HEK293T (cell line): ENCODE results near the gene WDR38.
A peak's percentile ranks its signal among the peaks of the same experiment; 100 is the strongest.

Experiments used
- CTCF ChIA-PET: fragments of 350-600 bp; formaldehyde crosslinking; extraction: SDS; loops from one replicate; lab custom pipeline; 2021; ENCODE audit warnings: antibody characterized with exemption, inconsistent platforms; lab: Yijun Ruan, JAX
- POLR2A ChIA-PET: fragments of 350-600 bp; formaldehyde crosslinking; extraction: SDS; loops from one replicate; lab custom pipeline; 2020; ENCODE audit warnings: antibody characterized with exemption, inconsistent platforms; lab: Yijun Ruan, JAX
- DNase-seq: peaks from one replicate; pipeline ENCODE4 v3.0.0; 2012; ENCODE audit warnings: mixed read lengths; ENCODE audit errors: extremely low spot score
- ARNT ChIP-seq: fragments of 450-650 bp; IDR thresholded peaks from 2 replicates; pipeline ENCODE4 v1.6.1; 2017; ENCODE audit warnings: mild to moderate bottlenecking
- CTBP1 ChIP-seq: fragments of 450-650 bp; IDR thresholded peaks from 2 replicates; pipeline ENCODE4 v1.6.1; 2016; ENCODE audit warnings: borderline replicate concordance
- ELF4 ChIP-seq: fragments of 450-650 bp; IDR thresholded peaks from 2 replicates; pipeline ENCODE4 v1.6.1; 2017; ENCODE audit warnings: antibody characterized with exemption
- FOXK2 ChIP-seq: fragments of 450-650 bp; IDR thresholded peaks from 2 replicates; pipeline ENCODE4 v1.6.1; 2016; ENCODE audit warnings: mild to moderate bottlenecking
- FOXM1 ChIP-seq: fragments of 450-650 bp; IDR thresholded peaks from 2 replicates; pipeline ENCODE4 v1.6.1; 2017; ENCODE audit warnings: mild to moderate bottlenecking, borderline replicate concordance
- HDGF ChIP-seq: fragments of 450-650 bp; IDR thresholded peaks from 2 replicates; pipeline ENCODE4 v1.6.1; 2017; ENCODE audit warnings: antibody characterized with exemption, borderline replicate concordance
- L3MBTL2 ChIP-seq: fragments of 450-650 bp; conservative IDR thresholded peaks from 2 replicates; pipeline ENCODE4 v1.6.1; 2016; ENCODE audit warnings: mild to moderate bottlenecking
- LEF1 ChIP-seq: fragments of 450-650 bp; IDR thresholded peaks from 2 replicates; pipeline ENCODE4 v1.6.1; 2017; ENCODE audit warnings: mild to moderate bottlenecking, borderline replicate concordance
- NFRKB ChIP-seq: fragments of 450-650 bp; IDR thresholded peaks from 2 replicates; pipeline ENCODE4 v1.6.1; 2016; ENCODE audit warnings: mild to moderate bottlenecking, moderate library complexity
- PKNOX1 ChIP-seq: fragments of 450-650 bp; IDR thresholded peaks from 2 replicates; pipeline ENCODE4 v1.6.1; 2016
- SUZ12 ChIP-seq: fragments of 450-650 bp; IDR thresholded peaks from 2 replicates; pipeline ENCODE4 v1.6.1; 2016; ENCODE audit warnings: mild to moderate bottlenecking

Gene WDR38

GRCh38 chr9:124855944-124856765, 2.9 kb downstream of the WDR38 start:
- ChIA-PET POLR2A (interaction anchor here (0.7 to 2.9 kb wide), 9 partner anchors 13 to 524 kb away, joined by 3 to 14 read pairs (median 3); partner anchors contain the start of gene NR6A1), CTCF (interaction anchor here (0.6 to 8.0 kb wide), 6 partner anchors 14 to 139 kb away, joined by 3 to 244 read pairs (median 6); partner anchors contain the start of genes NR6A1 and OLFML2A)
- DNase-seq = no peak
- no peak for TF ChIP-seq L3MBTL2
- 0 out of 2 replicates have a peak, but pooled peaks have one; percentile 28 for TF ChIP-seq HDGF

- DNase-seq = no peak
- ChIA-PET CTCF (interaction anchor here (8.0 kb wide), 1 partner anchor 84 kb away, joined by 244 read pairs; the partner anchor contains the start of genes NR6A1 and OLFML2A), POLR2A (interaction anchor here (1.4 to 2.9 kb wide), 5 partner anchors 12 to 87 kb away, joined by 3 to 14 read pairs (median 6); partner anchors contain the start of gene NR6A1)
- TF ChIP-seq HDGF = no peak
Observed at GRCh38 chr9:124857533-124858162, 4.4 kb downstream of the WDR38 start.

- ChIA-PET POLR2A (interaction anchor here (1.1 to 2.9 kb wide), 3 partner anchors 11 to 88 kb away, joined by 3 to 8 read pairs (median 3); partner anchors contain the start of gene NR6A1), CTCF (no interaction called here)
- DNase-seq = no peak
- TF ChIP-seq HDGF = no peak
Observed at GRCh38 chr9:124858330-124859046, 5.2 kb downstream of the WDR38 start.

GRCh38 chr9:124859803-124860581, 6.7 kb downstream of the WDR38 start:
- TF ChIP-seq CTBP1 = no peak
- no peak for TF ChIP-seq PKNOX1
- TF ChIP-seq ELF4 = no peak
- TF ChIP-seq NFRKB = no peak
- TF ChIP-seq FOXK2 = no peak
- TF ChIP-seq SUZ12 = no peak
- no peak for TF ChIP-seq L3MBTL2
- TF ChIP-seq LEF1 = no peak
- TF ChIP-seq ARNT = no peak
- CTCF ChIA-PET = no interaction called here
- POLR2A ChIA-PET = interaction anchor here (0.6 to 2.8 kb wide), 3 partner anchors 85 to 169 kb away, joined by 3 to 17 read pairs (median 5); partner anchors contain the start of gene NR6A1
- no peak for DNase-seq

GRCh38 chr9:124860582-124861341, 7.5 kb downstream of the WDR38 start:
- DNase-seq = no peak
- TF ChIP-seq PKNOX1 (no peak), ELF4 (no peak), SUZ12 (no peak), FOXK2 (no peak)
- POLR2A ChIA-PET = interaction anchor here (0.6 to 2.8 kb wide), 10 partner anchors 8 to 169 kb away, joined by 3 to 29 read pairs (median 6); partner anchors contain the start of genes NR6A1 and WDR38
- CTCF ChIA-PET = interaction anchor here (1.1 kb wide), 1 partner anchor 8 kb away, joined by 3 read pairs; the partner anchor contains the start of gene WDR38

- CTCF ChIA-PET = interaction anchor here (0.9 to 1.8 kb wide), 4 partner anchors 8 to 90 kb away, joined by 3 to 5 read pairs (median 4); partner anchors contain the start of gene WDR38
- DNase-seq = peak; percentile 96
- POLR2A ChIA-PET = interaction anchor here (0.7 to 2.8 kb wide), 20 partner anchors 9 to 380 kb away, joined by 3 to 29 read pairs (median 4); partner anchors contain the start of genes HSPA5, NR6A1, SCAI and WDR38
- TF ChIP-seq L3MBTL2 (peak; percentile 55), ELF4 (peak; percentile 90), NFRKB (no peak), FOXM1 (no peak)
Observed at GRCh38 chr9:124861342-124862229, 8.3 kb downstream of the WDR38 start, which contains the start of the genes ARPC5L and RPL35. TSS of gene ARPC5L (plus strand) at chr9:124862130. CDS start at chr9:124869291, 7,161 bp downstream. TSS of gene RPL35 (minus strand) at chr9:124861957. CDS start at chr9:124861912, 45 bp downstream.
